ENCODE measurements around the gene TAOK2.
A peak's percentile ranks its signal among the peaks of the same experiment; 100 is the strongest.
"Not testable (repeated sequence)": the region's sequence is repeated elsewhere in the genome, so short reads cannot be mapped to it uniquely, and the experiment has no call there.

TAOK2 gene

DNA sequence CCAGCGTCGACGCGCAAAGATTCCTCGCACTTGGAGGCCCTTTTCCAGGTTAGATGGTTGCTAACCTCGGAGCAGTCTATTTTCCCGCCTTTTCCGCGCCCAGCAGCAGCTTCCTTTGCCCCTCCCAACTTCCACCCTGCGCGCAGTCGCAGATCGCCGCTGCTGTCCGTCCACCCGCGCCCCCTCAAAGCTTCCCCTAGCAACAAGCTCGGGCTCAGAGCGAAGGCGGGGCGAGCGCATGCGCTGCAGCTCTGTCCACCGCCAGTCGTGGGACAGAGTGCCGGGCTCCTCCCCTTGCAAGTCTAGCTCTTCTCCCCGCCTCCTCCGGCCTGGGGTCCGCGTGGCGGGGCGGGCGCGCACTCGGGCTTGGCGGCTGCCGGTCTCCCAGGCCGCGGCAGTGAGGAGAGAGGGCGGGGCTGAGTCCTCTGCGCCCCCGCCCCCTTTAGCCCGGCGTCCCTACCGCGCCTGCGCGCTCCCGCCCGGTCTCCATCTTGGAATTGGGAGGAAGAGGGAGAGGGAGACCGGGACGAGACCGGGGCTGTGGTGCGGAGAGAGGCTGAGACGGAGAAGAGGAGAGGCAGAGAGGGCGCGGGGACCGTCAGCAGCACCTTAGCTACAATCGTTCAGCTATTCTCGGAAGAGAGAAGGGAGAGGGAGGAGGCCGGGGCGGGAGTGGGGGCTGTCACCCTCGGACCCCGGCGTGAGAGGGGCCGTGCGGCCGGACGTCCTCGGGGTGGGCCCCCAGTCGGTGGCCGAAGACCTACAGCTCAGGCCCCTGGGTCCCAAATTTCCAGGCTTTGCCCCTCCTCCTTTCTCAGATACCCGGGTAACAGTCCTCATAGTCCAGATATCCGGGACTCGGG lies at the start of gene TAOK2:
TSS of gene TAOK2 (plus strand) at position 485 of the 863 bp plus-strand sequence. CDS start 3,905 bp downstream, outside the sequence.
- DNase-seq = peak; percentile 99

DNA sequence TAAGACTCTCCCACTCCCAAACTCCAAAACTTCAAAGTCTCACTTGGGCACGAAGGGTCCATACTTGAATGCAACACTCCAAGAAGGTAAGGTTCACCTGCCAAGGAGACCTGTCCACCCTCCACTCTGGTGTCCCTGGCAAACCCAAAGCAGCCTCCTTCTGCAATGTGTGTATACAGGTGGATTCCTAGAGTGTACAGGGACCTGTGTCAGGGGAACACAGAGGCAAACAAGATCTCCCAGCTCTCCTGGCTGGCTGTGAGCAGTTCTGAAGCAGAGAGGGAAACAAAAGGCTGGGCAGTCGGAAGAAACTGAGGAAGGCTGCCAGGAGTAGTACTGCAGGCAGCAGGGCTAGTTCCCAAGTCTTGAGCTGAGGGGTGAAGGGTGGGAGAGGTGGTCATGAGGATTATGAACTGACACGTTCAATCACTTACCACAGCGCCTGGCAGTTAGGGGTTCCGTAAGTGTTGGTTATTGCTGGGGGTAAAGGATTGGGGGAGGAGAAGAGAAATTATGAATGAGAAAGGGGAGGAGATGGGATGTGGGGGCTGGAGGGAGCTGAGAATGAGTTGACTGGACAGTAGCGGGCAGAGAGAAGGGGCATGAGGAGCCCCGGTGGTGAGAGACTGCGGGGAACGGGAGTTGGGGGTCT lies 48.4 kb upstream of the TAOK2 start:
- no peak for DNase-seq

GRCh38 chr16:29925781-29926710 lies 47.6 kb upstream of the TAOK2 start, which contains the start of gene KCTD13:
Gene KCTD13, minus strand, starts transcription at chr16:29926226. Its CDS starts 193 bp downstream, at chr16:29926033.
- peak; percentile 92 for DNase-seq

DNA sequence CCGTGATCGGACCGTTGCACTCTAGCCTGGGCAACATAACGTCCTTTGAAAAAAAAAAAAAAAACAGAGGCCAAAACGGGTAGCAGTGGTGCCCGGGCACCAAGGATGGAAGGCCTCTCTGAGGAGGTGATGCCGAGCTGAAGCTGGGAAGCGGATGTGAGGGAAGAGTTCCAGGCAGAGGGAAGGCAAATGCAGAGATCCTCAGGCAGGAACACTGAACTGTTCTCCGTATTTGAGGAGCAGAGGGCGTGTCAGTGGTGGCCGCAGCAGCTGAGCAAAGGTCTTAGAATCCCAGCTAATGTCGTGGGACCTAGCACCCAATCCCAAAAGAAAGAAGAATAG lies 47.0 kb upstream of the TAOK2 start:
- DNase-seq = no peak

DNA sequence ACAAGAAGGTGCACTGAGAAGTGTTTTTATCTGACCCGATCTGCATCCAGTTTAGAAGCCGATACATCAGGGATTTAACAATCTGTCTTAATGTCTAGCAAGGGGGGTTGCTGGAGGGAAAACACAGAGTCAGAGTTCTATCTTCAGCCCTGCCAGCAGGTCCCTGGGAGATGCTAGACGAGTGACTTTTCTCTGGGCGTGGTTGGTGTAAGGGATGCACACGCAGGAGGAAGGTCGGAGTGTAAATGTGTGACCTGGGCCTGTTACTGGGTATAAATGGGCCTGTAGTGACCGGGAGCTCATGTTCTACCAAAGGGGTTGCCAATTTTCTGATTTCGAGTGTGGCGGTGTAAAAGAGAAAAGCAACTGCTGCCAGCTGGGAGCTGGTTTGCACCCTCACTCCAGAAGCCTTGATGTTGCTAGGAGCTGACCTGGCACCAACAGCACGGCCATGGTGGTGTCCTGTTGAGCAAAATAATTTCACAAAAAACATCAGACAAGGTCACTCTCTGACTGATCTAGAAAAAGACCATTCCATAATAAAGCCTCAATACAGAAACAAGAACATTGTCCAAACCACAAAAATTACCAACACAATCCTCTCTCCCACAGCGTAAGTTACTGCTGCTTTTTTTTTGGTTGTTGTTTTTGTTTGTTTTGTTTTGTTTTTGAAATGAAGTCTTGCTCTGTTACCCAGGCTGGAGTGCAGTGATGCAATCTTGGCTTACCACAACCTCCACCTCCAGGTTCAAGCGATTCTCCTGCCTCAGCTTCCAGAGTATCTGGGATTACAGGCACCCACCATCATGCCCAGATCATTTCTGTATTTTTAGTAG lies 46.4 kb upstream of the TAOK2 start:
- no peak for DNase-seq

- DNase-seq = not testable (repeated sequence)
Observed at GRCh38 chr16:29931750-29932149, 41.9 kb upstream of the TAOK2 start.

GRCh38 chr16:29940656-29941055 lies 33.0 kb upstream of the TAOK2 start:
- DNase-seq = no peak

DNA sequence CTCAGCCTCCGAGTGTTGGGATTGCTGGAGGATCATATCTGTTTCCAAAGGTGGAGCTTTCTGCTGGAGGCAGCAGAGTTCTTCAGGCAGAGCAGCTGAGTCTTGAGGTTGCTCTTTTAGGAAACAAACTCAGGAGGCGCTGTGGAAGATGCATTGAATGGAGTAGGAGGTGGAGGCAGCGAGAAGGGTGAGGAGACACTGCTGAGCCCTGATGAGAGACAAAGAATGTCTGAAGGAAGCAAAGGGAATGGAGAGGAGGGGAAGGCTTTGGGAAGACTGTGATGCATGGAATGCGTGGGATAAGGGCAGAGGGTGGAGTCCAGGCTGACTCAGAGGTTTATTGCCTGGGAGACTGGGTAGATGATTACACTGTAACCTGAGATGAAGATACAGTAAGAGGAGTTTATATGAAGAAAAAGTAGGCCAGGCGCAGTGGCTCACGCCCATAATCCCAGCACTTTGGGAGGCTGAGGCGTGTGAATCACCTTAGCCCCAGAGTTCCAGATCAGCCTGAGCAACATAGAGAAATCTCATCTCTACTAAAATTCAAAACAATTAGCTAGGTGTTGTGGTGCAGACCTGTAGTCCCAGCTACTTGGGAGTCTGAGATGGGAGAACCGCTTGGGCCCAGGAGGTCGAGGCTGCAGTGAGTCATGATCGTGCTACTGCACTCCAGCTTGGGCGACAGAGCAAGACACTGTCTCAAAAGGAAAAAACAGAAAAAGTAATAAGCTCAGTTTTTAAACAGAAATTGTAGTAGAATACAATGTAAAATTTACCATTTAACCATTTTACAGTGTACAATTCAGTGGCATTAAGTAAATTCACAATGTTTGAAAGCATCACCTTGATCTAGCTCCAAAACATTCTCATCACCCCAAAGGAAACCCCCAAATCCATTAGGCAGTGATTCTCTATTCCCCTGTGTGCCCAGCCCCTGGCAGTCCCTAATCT lies 29.5 kb upstream of the TAOK2 start:
- no peak for DNase-seq

DNA sequence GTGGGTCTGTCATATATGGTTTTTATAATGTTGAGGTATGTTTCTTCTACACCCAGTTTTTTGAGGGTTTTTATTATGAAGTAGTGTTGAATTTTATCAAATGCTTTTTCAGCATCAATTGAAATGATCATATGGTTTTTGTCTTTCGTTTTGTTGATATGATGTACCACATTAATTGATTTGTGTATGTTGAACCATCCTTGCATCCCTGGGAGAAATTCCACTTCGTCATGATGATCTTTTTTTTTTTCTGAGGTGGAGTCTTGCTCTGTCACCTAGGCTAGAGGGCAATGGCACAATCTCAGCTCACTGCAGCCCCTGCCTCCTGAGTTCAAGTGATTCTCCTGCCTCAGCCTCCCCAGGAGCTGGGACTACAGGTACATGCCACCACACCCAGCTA lies 25.8 kb upstream of the TAOK2 start:
- DNase-seq = no peak

DNA sequence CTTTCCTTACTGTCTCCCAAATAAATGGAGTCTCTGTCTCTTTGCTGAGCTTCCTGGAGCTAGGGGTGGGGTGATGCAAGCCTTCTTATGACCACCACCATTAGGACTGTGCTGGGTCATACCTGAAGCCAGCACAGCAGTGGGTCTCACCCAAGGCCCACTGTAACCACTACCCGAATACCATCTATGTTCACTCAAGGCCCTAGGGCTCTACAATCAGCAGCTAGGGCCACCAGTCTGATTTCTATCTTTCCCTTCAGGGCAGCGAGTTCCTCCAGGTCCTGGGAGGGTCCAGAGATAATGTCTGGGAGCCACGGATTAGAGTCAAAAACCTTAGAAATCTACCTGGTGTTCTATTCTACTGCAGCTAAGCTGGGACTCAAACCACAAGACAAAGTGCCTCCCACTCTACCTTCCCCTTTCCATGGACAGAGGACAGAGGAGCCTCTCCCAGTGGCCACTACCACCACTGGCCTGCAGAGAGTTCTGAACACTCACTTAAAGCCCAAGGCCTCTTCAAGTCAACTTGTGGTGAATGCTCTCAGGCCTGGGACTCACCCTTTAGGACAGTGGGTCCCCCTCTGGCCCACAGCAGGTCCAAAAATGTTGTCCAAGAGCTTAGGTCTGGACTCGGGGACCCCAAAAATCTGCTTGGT lies 22.7 kb upstream of the TAOK2 start:
- no peak for DNase-seq

DNA sequence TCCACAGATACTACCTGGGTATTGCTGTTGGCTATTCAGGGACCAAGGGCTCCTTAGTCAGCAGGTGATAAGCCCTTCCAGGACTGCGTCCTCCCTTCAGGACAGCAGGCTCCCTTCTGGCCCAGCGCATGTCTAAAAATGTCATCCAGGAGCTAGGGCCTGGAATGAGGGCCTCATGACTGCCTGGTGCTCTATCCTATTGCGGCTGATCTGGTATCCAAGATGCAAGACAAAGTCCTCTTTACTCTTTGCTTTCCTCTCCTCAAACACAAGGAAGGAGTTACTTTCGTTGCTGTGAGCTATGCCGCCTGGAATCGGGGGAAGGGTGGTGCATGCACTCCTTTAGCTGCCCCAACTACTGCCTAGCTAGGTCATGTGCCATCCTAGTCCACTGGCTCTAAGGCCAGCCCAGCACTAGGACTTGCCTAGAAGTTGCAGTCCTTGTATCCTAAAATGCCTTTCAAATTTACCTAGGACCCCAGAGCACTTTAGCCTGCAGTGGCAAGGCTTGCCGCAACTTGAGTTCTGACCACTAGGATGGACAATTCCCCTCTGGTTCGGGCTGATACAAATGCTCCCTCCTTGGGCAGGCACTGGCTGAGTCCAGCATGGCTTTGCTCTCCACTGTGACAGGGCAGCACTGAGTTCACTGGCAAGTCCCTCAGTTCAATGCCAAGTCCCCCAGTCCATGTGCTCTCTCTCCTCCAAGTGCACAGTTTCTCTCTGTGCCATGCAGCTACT lies 21.9 kb upstream of the TAOK2 start:
- DNase-seq = no peak

- DNase-seq = no peak
Observed at GRCh38 chr16:29958756-29959155, 14.9 kb upstream of the TAOK2 start.

DNA sequence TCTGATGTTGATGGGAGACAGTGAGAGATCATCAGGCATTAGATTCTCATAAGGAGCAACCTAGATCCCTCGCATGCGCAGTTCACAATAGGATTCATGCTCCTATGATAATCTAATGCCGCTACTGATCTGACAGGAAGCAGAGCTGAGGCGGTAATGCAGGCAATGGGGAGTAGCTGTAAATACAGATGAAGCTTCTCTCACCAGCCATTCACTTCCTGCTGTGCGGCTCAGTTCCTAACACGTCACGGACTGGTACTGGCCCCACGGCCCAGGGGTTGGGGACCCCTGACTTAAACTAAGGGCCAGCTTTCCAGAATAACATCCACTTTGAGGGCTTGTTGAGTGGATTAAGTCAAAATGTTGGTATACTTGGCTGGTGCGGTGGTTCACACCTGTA lies 14.4 kb upstream of the TAOK2 start:
- no peak for DNase-seq

GRCh38 chr16:29959821-29960220 lies 13.8 kb upstream of the TAOK2 start:
- DNase-seq = not testable (repeated sequence)

DNA sequence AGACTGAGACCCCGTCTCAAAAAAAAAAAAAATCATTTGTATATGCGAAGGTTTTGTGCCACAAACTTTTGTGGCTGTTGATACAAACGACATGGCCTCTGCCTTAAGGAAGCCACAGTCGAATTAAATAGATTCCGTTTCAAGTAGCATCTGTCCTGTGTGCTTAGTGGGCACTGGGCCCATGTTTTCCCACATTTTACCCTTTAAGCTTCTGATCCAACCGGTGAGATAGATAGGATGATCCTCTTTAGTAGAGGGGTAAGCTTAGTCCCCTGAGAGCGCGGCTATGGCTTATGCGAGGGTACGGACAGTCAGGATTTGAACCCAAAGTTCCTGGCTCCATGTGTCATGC lies 12.6 kb upstream of the TAOK2 start:
- no peak for DNase-seq

GRCh38 chr16:29961479-29962343 lies 12.0 kb upstream of the TAOK2 start, which contains the start of gene TMEM219:
Gene TMEM219, plus strand, starts transcription at chr16:29962079. Its CDS starts 1,065 bp downstream, at chr16:29963144.
- peak; percentile 95 for DNase-seq

- DNase-seq = no peak
Observed at GRCh38 chr16:29962344-29962994, 11.2 kb upstream of the TAOK2 start.
